HFFc6 (cell line): Measurements from ENCODE around the gene MYLK2. TPM values are rescaled to one million over a fixed set of nuclear protein-coding genes. Genes with fewer than 3 reads are reported as not detected.

Source experiments
- DNase-seq: peaks from one replicate; pipeline ENCODE4 v3.0.0-alpha.2; 2018
- H3K27ac Mint-ChIP-seq: 2 replicates; pipeline ENCODE4 v1.8.0; 2020; ENCODE audit warnings: mild to moderate bottlenecking, mixed read lengths
- H3K27me3 Mint-ChIP-seq: 2 replicates; pipeline ENCODE4 v1.8.0; 2021; ENCODE audit warnings: mild to moderate bottlenecking, moderate library complexity, mixed read lengths; ENCODE audit not compliant: insufficient read depth
- H3K36me3 Mint-ChIP-seq: 2 replicates; pipeline ENCODE4 v1.8.0; 2021; ENCODE audit warnings: low read depth, mixed read lengths
- H3K4me1 Mint-ChIP-seq: 2 replicates; pipeline ENCODE4 v1.8.0; 2020; ENCODE audit warnings: low read depth, mixed read lengths
- H3K4me3 Mint-ChIP-seq: 2 replicates; pipeline ENCODE4 v1.8.0; 2020; ENCODE audit warnings: mild to moderate bottlenecking, moderate library complexity, mixed read lengths
- H3K9me3 Mint-ChIP-seq: 2 replicates; pipeline ENCODE4 v1.8.0; 2020; ENCODE audit warnings: mild to moderate bottlenecking, mixed read lengths
- CTCF ChIP-seq: fragments of 200-600 bp; sonication (generic); IDR thresholded peaks from 2 replicates; pipeline ENCODE4 v1.5.0; 2021; ENCODE audit warnings: antibody characterized with exemption, mild to moderate bottlenecking
- total RNA-seq, 6 experiments: library from RNA; stranded (reverse); fragmentation: NEBNext Ultra II Directional; extraction: Animal tissue kit (Norgen Biotek cat#: 25700); gene quantifications; 2 replicates in 1 of 6; 3 replicates in 5 of 6; pipeline ENCODE4 v1.2.3, GENCODE V29; 2021

Gene MYLK2
- total RNA-seq, 6 experiments from 2014 or later = 0.07 to 0.30 (median 0.16) TPM

DNA sequence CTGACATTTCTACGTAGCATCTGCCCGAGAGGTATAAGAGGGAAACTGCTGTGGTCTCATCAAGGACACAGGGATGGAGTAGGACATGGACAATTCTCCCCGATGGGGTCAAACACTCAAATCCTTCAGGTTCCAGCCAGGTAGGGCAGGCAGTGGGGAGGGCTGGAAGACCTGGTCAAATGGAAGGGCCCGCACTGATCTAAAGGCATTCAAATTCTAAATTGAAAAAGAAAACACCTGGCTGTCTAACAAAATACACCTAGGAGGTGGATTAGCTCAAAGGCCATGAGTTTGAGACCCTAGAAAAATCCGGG lies 43.0 kb downstream of the MYLK2 start:
- Mint-ChIP-seq H3K27me3 (peaks cover 43% of the 10 kb centered on the region), H3K9me3 (no peaks in the 10 kb centered on the region), H3K36me3 (no peaks in the 10 kb centered on the region), H3K4me3 (no peak overlapping the region), H3K4me1 (no peaks in the 10 kb centered on the region), H3K27ac (no peak overlapping the region)
- no peak for DNase-seq
- TF ChIP-seq CTCF = no peak

- no peaks in the 10 kb centered on the region for H3K9me3 Mint-ChIP-seq
- no peak for DNase-seq
- no peak for TF ChIP-seq CTCF
- H3K27me3 Mint-ChIP-seq = peaks cover 41% of the 10 kb centered on the region
- no peaks in the 10 kb centered on the region for H3K4me1 Mint-ChIP-seq
- H3K36me3 Mint-ChIP-seq = no peaks in the 10 kb centered on the region
- no peak overlapping the region for H3K27ac Mint-ChIP-seq
- H3K4me3 Mint-ChIP-seq = no peak overlapping the region
Measured at GRCh38 chr20:31862506-31862905, 43.4 kb downstream of the MYLK2 start.

DNA sequence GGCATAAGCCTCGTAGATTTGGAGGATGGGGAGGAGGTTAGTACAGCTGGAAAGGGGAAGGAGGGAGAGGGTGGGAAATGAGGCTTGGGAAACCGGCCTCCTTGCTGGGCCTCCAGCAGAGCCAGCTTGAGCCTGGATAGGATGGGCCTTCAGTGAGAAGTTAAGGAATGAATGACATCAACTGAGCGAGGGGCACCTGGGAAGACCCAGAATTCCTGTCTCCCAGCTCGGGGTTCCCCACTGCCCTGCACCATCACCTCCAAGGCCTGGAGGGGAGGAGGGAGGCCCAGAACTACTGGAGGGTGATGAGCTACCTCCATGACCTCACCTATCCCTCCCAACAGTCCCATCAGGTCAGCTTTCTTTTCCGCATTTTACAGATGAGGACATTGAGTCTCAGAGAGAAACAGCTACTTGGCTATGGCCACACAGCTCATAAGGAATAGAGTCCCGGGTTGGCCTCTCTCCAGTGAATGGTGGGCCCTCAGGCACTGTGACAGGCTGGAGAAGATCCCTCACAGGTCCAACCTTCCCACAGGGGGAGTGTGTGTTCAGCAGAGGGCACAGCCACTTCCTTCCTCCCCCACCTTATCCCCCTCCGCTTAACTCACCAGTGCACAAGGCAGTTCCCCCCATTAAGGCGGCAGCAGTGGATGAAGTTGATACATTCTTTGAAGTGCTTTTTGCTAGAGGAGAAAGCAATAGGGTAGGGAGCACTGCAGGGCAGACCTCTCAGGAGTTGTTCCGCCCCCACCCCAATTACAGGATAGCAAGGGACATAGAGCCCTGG lies 44.3 kb downstream of the MYLK2 start:
- H3K9me3 Mint-ChIP-seq = no peaks in the 10 kb centered on the region
- peaks cover 44% of the 10 kb centered on the region for H3K27me3 Mint-ChIP-seq
- H3K27ac Mint-ChIP-seq = no peak overlapping the region
- TF ChIP-seq CTCF = no peak
- H3K36me3 Mint-ChIP-seq = no peaks in the 10 kb centered on the region
- no peak for DNase-seq
- no peak overlapping the region for H3K4me3 Mint-ChIP-seq
- no peaks in the 10 kb centered on the region for H3K4me1 Mint-ChIP-seq

GRCh38 chr20:31864521-31865400 lies 45.6 kb downstream of the MYLK2 start:
- H3K4me3 Mint-ChIP-seq = no peak overlapping the region
- no peaks in the 10 kb centered on the region for H3K36me3 Mint-ChIP-seq
- DNase-seq = no peak
- H3K27ac Mint-ChIP-seq = no peak overlapping the region
- H3K4me1 Mint-ChIP-seq = peaks cover 3% of the 10 kb centered on the region
- no peak for TF ChIP-seq CTCF
- H3K9me3 Mint-ChIP-seq = no peaks in the 10 kb centered on the region
- H3K27me3 Mint-ChIP-seq = peaks cover 44% of the 10 kb centered on the region

- H3K4me3 Mint-ChIP-seq = no peak overlapping the region
- no peaks in the 10 kb centered on the region for H3K9me3 Mint-ChIP-seq
- H3K4me1 Mint-ChIP-seq = peaks cover 7% of the 10 kb centered on the region
- no peak for TF ChIP-seq CTCF
- H3K36me3 Mint-ChIP-seq = no peaks in the 10 kb centered on the region
- DNase-seq = no peak
- H3K27me3 Mint-ChIP-seq = peaks cover 44% of the 10 kb centered on the region
- H3K27ac Mint-ChIP-seq = no peak overlapping the region
Measured at GRCh38 chr20:31866221-31866620, 47.1 kb downstream of the MYLK2 start.
